H9 (cell line): ENCODE data around the gene GPR146. TPM values are rescaled to one million over a fixed set of nuclear protein-coding genes. Genes with fewer than 3 reads are reported as not detected.

Experiments
- DNase-seq: peaks from one replicate; pipeline ENCODE4 v3.0.0-alpha.2; 2017
- H2AFZ ChIP-seq: one replicate; pipeline ENCODE4 v1.6.1; 2013; ENCODE audit warnings: mild to moderate bottlenecking, low read length, control low read depth, moderate library complexity
- H2AK5ac ChIP-seq: 2 replicates; pipeline ENCODE4 v1.6.1; 2013; ENCODE audit warnings: low read length, control low read depth, mixed read lengths; ENCODE audit not compliant: insufficient read length
- H2BK120ac ChIP-seq: one replicate; pipeline ENCODE4 v1.6.1; 2013; ENCODE audit warnings: low read depth, mild to moderate bottlenecking, low read length, control low read depth, inconsistent platforms; ENCODE audit not compliant: poor library complexity, severe bottlenecking
- H2BK12ac ChIP-seq: 2 replicates; pipeline ENCODE4 v1.6.1; 2013; ENCODE audit warnings: low read length, control low read depth, mixed read lengths, low read depth; ENCODE audit not compliant: insufficient read length
- H2BK15ac ChIP-seq: 2 replicates; pipeline ENCODE4 v1.6.1; 2013; ENCODE audit warnings: low read depth, low read length, control low read depth
- H2BK20ac ChIP-seq: one replicate; pipeline ENCODE4 v1.6.1; 2013; ENCODE audit warnings: low read depth, mild to moderate bottlenecking, low read length, control low read depth, inconsistent platforms; ENCODE audit not compliant: poor library complexity, severe bottlenecking
- H2BK5ac ChIP-seq: 2 replicates; pipeline ENCODE4 v1.6.1; 2013; ENCODE audit warnings: low read length, control low read depth, mixed read lengths; ENCODE audit not compliant: insufficient read length
- H3K14ac ChIP-seq: 2 replicates; pipeline ENCODE4 v1.6.1; 2013; ENCODE audit warnings: low read length, control low read depth; ENCODE audit not compliant: insufficient read depth
- H3K18ac ChIP-seq: 2 replicates; pipeline ENCODE4 v1.6.1; 2013; ENCODE audit warnings: low read depth, mild to moderate bottlenecking, mixed read lengths, low read length, control low read depth; ENCODE audit not compliant: insufficient read length
- H3K23ac ChIP-seq: 2 replicates; pipeline ENCODE4 v1.6.1; 2013; ENCODE audit warnings: low read length, control low read depth, mixed read lengths, low read depth; ENCODE audit not compliant: insufficient read length
- H3K23me2 ChIP-seq: 2 replicates; pipeline ENCODE4 v1.6.1; 2013; ENCODE audit warnings: low read depth, mild to moderate bottlenecking, mixed read lengths, low read length, control low read depth; ENCODE audit not compliant: insufficient read length, poor library complexity, severe bottlenecking
- H3K27ac ChIP-seq: 2 replicates; pipeline ENCODE4 v1.5.1; 2013; ENCODE audit warnings: low read length, control low read depth, mixed read lengths, low read depth; ENCODE audit not compliant: insufficient read length
- H3K27me3 ChIP-seq: 2 replicates; pipeline ENCODE4 v1.6.1; 2013; ENCODE audit warnings: low read length, control low read depth, inconsistent platforms; ENCODE audit not compliant: insufficient read depth
- H3K4ac ChIP-seq: 2 replicates; pipeline ENCODE4 v1.6.1; 2013; ENCODE audit warnings: low read depth, mild to moderate bottlenecking, control low read depth, inconsistent platforms, low read length, moderate library complexity
- H3K4me1 ChIP-seq: 2 replicates; pipeline ENCODE4 v1.6.1; 2013; ENCODE audit warnings: low read length, control low read depth, inconsistent platforms; ENCODE audit not compliant: insufficient read depth
- H3K4me2 ChIP-seq: 2 replicates; pipeline ENCODE4 v1.6.1; 2013; ENCODE audit warnings: low read length, control low read depth, mixed read lengths; ENCODE audit not compliant: insufficient read length, insufficient read depth
- H3K56ac ChIP-seq: 2 replicates; pipeline ENCODE4 v1.6.1; 2013; ENCODE audit warnings: low read depth, mild to moderate bottlenecking, mixed read lengths, low read length, control low read depth; ENCODE audit not compliant: insufficient read length
- H3K79me1 ChIP-seq: 2 replicates; pipeline ENCODE4 v1.6.1; 2013; ENCODE audit warnings: low read depth, mild to moderate bottlenecking, moderate library complexity, low read length, control low read depth, inconsistent platforms; ENCODE audit not compliant: insufficient read depth, poor library complexity, severe bottlenecking
- H3K79me2 ChIP-seq: 2 replicates; pipeline ENCODE4 v1.6.1; 2013; ENCODE audit warnings: low read length, control low read depth, inconsistent platforms; ENCODE audit not compliant: insufficient read depth
- H3K9ac ChIP-seq: 2 replicates; pipeline ENCODE4 v1.6.1; 2013; ENCODE audit warnings: low read length, control low read depth, mixed read lengths; ENCODE audit not compliant: insufficient read length; ENCODE audit errors: extremely low read depth
- H3K9me3 ChIP-seq: one replicate; pipeline ENCODE4 v1.6.1; 2013; ENCODE audit warnings: low read depth, low read length, inconsistent platforms; ENCODE audit not compliant: control insufficient read depth
- H3T11ph ChIP-seq: one replicate; pipeline ENCODE4 v1.6.1; 2013; ENCODE audit warnings: mild to moderate bottlenecking, low read length, control low read depth, inconsistent platforms
- H4K20me1 ChIP-seq: one replicate; pipeline ENCODE4 v1.6.1; 2013; ENCODE audit not compliant: control insufficient read depth, insufficient read length, insufficient read depth
- H4K5ac ChIP-seq: 2 replicates; pipeline ENCODE4 v1.6.1; 2013; ENCODE audit warnings: low read depth, mild to moderate bottlenecking, mixed read lengths, low read length, control low read depth; ENCODE audit not compliant: insufficient read length
- H4K8ac ChIP-seq: replicated peaks from 2 replicates; pipeline ENCODE4 v1.6.1; 2013; ENCODE audit warnings: low read length, control low read depth, mixed read lengths, low read depth; ENCODE audit not compliant: insufficient read length
- H4K91ac ChIP-seq: 2 replicates; pipeline ENCODE4 v1.6.1; 2013; ENCODE audit warnings: low read depth, mild to moderate bottlenecking, moderate library complexity, mixed read lengths, low read length, control low read depth; ENCODE audit not compliant: insufficient read length
- H3K27ac Mint-ChIP-seq, 3 experiments: 2 replicates in 2 of 3; 3 replicates in 1 of 3; pipeline ENCODE4 v1.8.0; 2020 to 2021; ENCODE audit warnings: mixed read lengths in 3 of 3, mild to moderate bottlenecking in 1 of 3, moderate library complexity in 1 of 3
- H3K27me3 Mint-ChIP-seq: 2 replicates; pipeline ENCODE4 v1.8.0; 2021; ENCODE audit warnings: low read depth, mild to moderate bottlenecking, moderate library complexity, mixed read lengths
- H3K36me3 Mint-ChIP-seq, 3 experiments: 2 replicates in 2 of 3; 3 replicates in 1 of 3; pipeline ENCODE4 v1.8.0; 2020 to 2021; ENCODE audit warnings: low read depth in 3 of 3, mixed read lengths in 3 of 3; ENCODE audit not compliant: insufficient read depth in 1 of 3
- H3K4me1 Mint-ChIP-seq, 2 experiments: 2 replicates each; pipeline ENCODE4 v1.8.0; 2020; ENCODE audit warnings: mixed read lengths in 2 of 2
- H3K4me3 Mint-ChIP-seq, 2 experiments: 2 replicates in 1 of 2; 3 replicates in 1 of 2; pipeline ENCODE4 v1.8.0; 2020 to 2021; ENCODE audit warnings: mild to moderate bottlenecking in 2 of 2, mixed read lengths in 2 of 2, moderate library complexity in 1 of 2
- H3K9me3 Mint-ChIP-seq, 2 experiments: 2 replicates in 1 of 2; 3 replicates in 1 of 2; pipeline ENCODE4 v1.8.0; 2020; ENCODE audit warnings: mild to moderate bottlenecking in 2 of 2, mixed read lengths in 2 of 2, moderate library complexity in 1 of 2
- CTCF ChIP-seq: fragments of 200-600 bp; sonication (generic); conservative IDR thresholded peaks from 3 replicates; pipeline ENCODE4 v1.8.0; 2021; ENCODE audit warnings: antibody characterized with exemption, mild to moderate bottlenecking
- WGBS: extraction: QIAGEN DNeasy Blood & Tissue Kit; methylation state at CpG from one replicate; pipeline ENCODE4 v1.1.7; 2013; ENCODE audit warnings: missing lambda C conversion rate, low lambda C conversion rate, mixed read lengths; ENCODE audit not compliant: insufficient read length; ENCODE audit errors: extremely low coverage; 5-methylcytosine and 5-hydroxymethylcytosine counted together
- total RNA-seq: library from RNA; stranded (reverse); gene quantifications from 2 replicates; pipeline ENCODE4 v1.2.1, GENCODE V29; 2021

GPR146 gene
- total RNA-seq, 1 experiment from 2014 or later: 1.4 TPM

- no CpG with 5 or more reads among the region's 40 CpGs for WGBS
- Histone ChIP-seq H4K91ac (no peak overlapping the region), H3K79me1 (no peaks in the 10 kb centered on the region), H2BK5ac (no peak overlapping the region), H3K27me3 (no peaks in the 10 kb centered on the region), H2BK12ac (no peak overlapping the region), H3K23me2 (no peaks in the 10 kb centered on the region), H3K56ac (no peak overlapping the region), H3K4ac (no peak overlapping the region), H3K4me1 (peaks cover 2% of the 10 kb centered on the region; the same call in 1 of the 2 replicates), H4K8ac (no peak overlapping the region), H2AFZ (no peak overlapping the region), H3K23ac (no peak overlapping the region), H3K9ac (no peak overlapping the region), H2AK5ac (no peak overlapping the region), H3T11ph (no peak overlapping the region), H2BK20ac (no peak overlapping the region), H4K5ac (no peak overlapping the region), H2BK120ac (no peak overlapping the region), H3K79me2 (no peaks in the 10 kb centered on the region; the same call in 1 of the 2 replicates), H3K14ac (no peak overlapping the region), H3K9me3 (no peaks in the 10 kb centered on the region), H4K20me1 (peaks cover 9% of the 10 kb centered on the region), H2BK15ac (no peak overlapping the region), H3K4me2 (no peak overlapping the region), H3K27ac (no peak overlapping the region), H3K18ac (no peak overlapping the region)
- TF ChIP-seq CTCF: no peak
- Mint-ChIP-seq H3K27me3 (no peaks in the 10 kb centered on the region; the same call in 1 of the 2 replicates), H3K4me1 (peaks cover 17 to 18% of the 10 kb centered on the region in 2 experiments), H3K36me3 (peaks cover 1 to 11% (median 6%) of the 10 kb centered on the region in 3 experiments; a peak in 5 of 7 replicates), H3K9me3 (no peaks in the 10 kb centered on the region), H3K4me3 (no peak overlapping the region), H3K27ac (no peak overlapping the region; a peak in 3 of 7 replicates)
- DNase-seq: no peak
Observed at GRCh38 chr7:1092161-1092632, 47.9 kb downstream of the GPR146 start.
